Mammary epithelial cell (primary cell): ENCODE results near the gene PGLYRP3.

ENCODE experiments used
- CTCF ChIP-seq, 2 donors: IDR thresholded peaks in 1 of 2; conservative IDR thresholded peaks in 1 of 2; 2 replicates each; pipeline ENCODE4 v1.5.1; 2011 to 2012; ENCODE audit warnings: inconsistent platforms in 2 of 2, low read length in 2 of 2, mild to moderate bottlenecking in 2 of 2, control low read depth in 1 of 2, low read depth in 1 of 2; ENCODE audit not compliant: insufficient read depth in 1 of 2; ENCODE audit errors: extremely low read depth in 1 of 2
- EZH2 ChIP-seq: IDR thresholded peaks from 2 replicates; pipeline ENCODE4 v1.6.1; 2012; ENCODE audit warnings: low read length, inconsistent platforms, borderline replicate concordance

- peak; percentile 59 to 72 for TF ChIP-seq CTCF (conservative IDR thresholded peaks at IDR 0.05 in 1 of 2, IDR thresholded peaks at IDR 0.05 in 1 of 2; ENCODE audit: extremely low read depth in 1 of 2, insufficient read depth in 1 of 2, low read depth in 1 of 2, low read length in 2 of 2)
- TF ChIP-seq EZH2 = no peak
Measured at GRCh38 chr1:153353226-153353947, 40.6 kb upstream of the PGLYRP3 start.
